ENCODE measurements around the gene TCFL5. TPM values are rescaled to one million over a fixed set of nuclear protein-coding genes. Genes with fewer than 3 reads are reported as not detected.

Gene TCFL5
- total and polyA plus RNA-seq, 4 donors, result 4.5 to 10.7 (median 4.7) TPM

GRCh38 chr20:62905536-62906117 lies 44.0 kb upstream of the TCFL5 start:
- no peak overlapping the region for H3K4me3 ChIP-seq (ENCODE audit: low read length in 2 of 2)
- H3K27me3 ChIP-seq (ENCODE audit: control insufficient read depth in 1 of 2, insufficient read depth in 2 of 2, low read length in 1 of 2), result no peaks in the 10 kb centered on the region
- peak in 1 of 2 donors; percentile 55 for DNase-seq
- 89 to 90% methylated on average over 17 of the region's 17 CpGs for WGBS, 2 donors
- no peaks in the 10 kb centered on the region for H3K9me3 ChIP-seq (ENCODE audit: control insufficient read depth, low read length)
- ATAC-seq (ENCODE audit: low FRiP score), result no peak
- no peaks in the 10 kb centered on the region for H3K4me1 ChIP-seq (ENCODE audit: control insufficient read depth in 1 of 2, insufficient read depth in 2 of 2, low read length in 2 of 2)
- H3K36me3 ChIP-seq (ENCODE audit: control insufficient read depth in 1 of 2, insufficient read depth in 2 of 2, low read length in 1 of 2), result peaks cover 0 to 23% of the 10 kb centered on the region in 2 donors
- intact Hi-C loops (cut with DNase I), result no loop called here
- no peak overlapping the region for H3K27ac ChIP-seq (ENCODE audit: low read depth in 1 of 2, low read length in 2 of 2)

GRCh38 chr20:62902926-62903615 lies 41.4 kb upstream of the TCFL5 start:
- no peaks in the 10 kb centered on the region for H3K27me3 ChIP-seq (ENCODE audit: control insufficient read depth in 1 of 2, insufficient read depth in 2 of 2, low read length in 1 of 2)
- intact Hi-C loops (cut with DNase I), result loop anchor here in 1 of 2 donors (5.0 kb wide), 1 partner anchor 34 kb away; the partner anchor contains the start of gene GID8
- peaks cover 0 to 16% of the 10 kb centered on the region in 2 donors for H3K36me3 ChIP-seq (ENCODE audit: control insufficient read depth in 1 of 2, insufficient read depth in 2 of 2, low read length in 1 of 2)
- no peaks in the 10 kb centered on the region for H3K9me3 ChIP-seq (ENCODE audit: control insufficient read depth, low read length)
- H3K4me1 ChIP-seq (ENCODE audit: control insufficient read depth in 1 of 2, insufficient read depth in 2 of 2, low read length in 2 of 2), result no peaks in the 10 kb centered on the region
- no peak for ATAC-seq (ENCODE audit: low FRiP score)
- no peak overlapping the region for H3K27ac ChIP-seq (ENCODE audit: low read depth in 1 of 2, low read length in 2 of 2)
- WGBS, 2 donors, result 70 to 71% methylated on average over 7 of the region's 7 CpGs
- no peak for DNase-seq
- no peak overlapping the region for H3K4me3 ChIP-seq (ENCODE audit: low read length in 2 of 2)

- H3K36me3 ChIP-seq (ENCODE audit: control insufficient read depth in 1 of 2, insufficient read depth in 2 of 2, low read length in 1 of 2), result peaks cover 0 to 12% of the 10 kb centered on the region in 2 donors
- H3K27ac ChIP-seq (ENCODE audit: low read depth in 1 of 2, low read length in 2 of 2), result no peak overlapping the region
- H3K4me1 ChIP-seq (ENCODE audit: control insufficient read depth in 1 of 2, insufficient read depth in 2 of 2, low read length in 2 of 2), result no peaks in the 10 kb centered on the region
- H3K27me3 ChIP-seq (ENCODE audit: control insufficient read depth in 1 of 2, insufficient read depth in 2 of 2, low read length in 1 of 2), result no peaks in the 10 kb centered on the region
- DNase-seq (peak in 1 of 2 donors; percentile 51), ATAC-seq (ENCODE audit: low FRiP score) (no peak)
- H3K9me3 ChIP-seq (ENCODE audit: control insufficient read depth, low read length), result no peaks in the 10 kb centered on the region
- intact Hi-C loops (cut with DNase I), result loop anchor here in 1 of 2 donors (5.0 kb wide), 1 partner anchor 35 kb away; the partner anchor contains the start of gene GID8
- WGBS, 2 donors, result 88 to 90% methylated on average over 11 of the region's 11 CpGs
- no peak overlapping the region for H3K4me3 ChIP-seq (ENCODE audit: low read length in 2 of 2)
Measured at GRCh38 chr20:62901891-62902290, 40.3 kb upstream of the TCFL5 start.

- peaks cover 0 to 9% of the 10 kb centered on the region in 2 donors for H3K36me3 ChIP-seq (ENCODE audit: control insufficient read depth in 1 of 2, insufficient read depth in 2 of 2, low read length in 1 of 2)
- ATAC-seq (ENCODE audit: low FRiP score) (peak; percentile 11), DNase-seq (peak in 1 of 2 donors; percentile 52)
- H3K4me3 ChIP-seq (ENCODE audit: low read length in 2 of 2), result no peak overlapping the region
- no peaks in the 10 kb centered on the region for H3K27me3 ChIP-seq (ENCODE audit: control insufficient read depth in 1 of 2, insufficient read depth in 2 of 2, low read length in 1 of 2)
- no peak overlapping the region for H3K27ac ChIP-seq (ENCODE audit: low read depth in 1 of 2, low read length in 2 of 2)
- WGBS, 2 donors, result 52% methylated on average over 20 of the region's 20 CpGs
- intact Hi-C loops (cut with DNase I), result loop anchor here in 1 of 2 donors (5.0 kb wide), 1 partner anchor 36 kb away; the partner anchor contains the start of gene GID8
- no peaks in the 10 kb centered on the region for H3K9me3 ChIP-seq (ENCODE audit: control insufficient read depth, low read length)
- no peaks in the 10 kb centered on the region for H3K4me1 ChIP-seq (ENCODE audit: control insufficient read depth in 1 of 2, insufficient read depth in 2 of 2, low read length in 2 of 2)
Measured at GRCh38 chr20:62900692-62901584, 39.3 kb upstream of the TCFL5 start.

GRCh38 chr20:62900052-62900691 lies 38.5 kb upstream of the TCFL5 start:
- peak; percentile 80 to 87 for DNase-seq

GRCh38 chr20:62899633-62900051 lies 38.0 kb upstream of the TCFL5 start:
- intact Hi-C loops (cut with DNase I), result loop anchor here in 1 of 2 donors (2.0 to 5.0 kb wide), 2 partner anchors 38 to 109 kb away; partner anchors contain the start of gene GID8
- H3K4me1 ChIP-seq (ENCODE audit: control insufficient read depth in 1 of 2, insufficient read depth in 2 of 2, low read length in 2 of 2), result no peaks in the 10 kb centered on the region
- H3K27ac ChIP-seq (ENCODE audit: low read depth in 1 of 2, low read length in 2 of 2), result no peak overlapping the region
- H3K4me3 ChIP-seq (ENCODE audit: low read length in 2 of 2), result no peak overlapping the region
- DNase-seq (peak in 1 of 2 donors; percentile 35), ATAC-seq (ENCODE audit: low FRiP score) (peak; percentile 40)
- peaks cover 0 to 7% of the 10 kb centered on the region in 2 donors for H3K36me3 ChIP-seq (ENCODE audit: control insufficient read depth in 1 of 2, insufficient read depth in 2 of 2, low read length in 1 of 2)
- H3K9me3 ChIP-seq (ENCODE audit: control insufficient read depth, low read length), result no peaks in the 10 kb centered on the region
- 1% methylated on average over 6 of the region's 6 CpGs for WGBS, 2 donors
- H3K27me3 ChIP-seq (ENCODE audit: control insufficient read depth in 1 of 2, insufficient read depth in 2 of 2, low read length in 1 of 2), result no peaks in the 10 kb centered on the region

More at GRCh38 chr20:62900052-62900691, 38.5 kb upstream of the TCFL5 start:
- Histone ChIP-seq H3K36me3 (ENCODE audit: control insufficient read depth in 1 of 2, insufficient read depth in 2 of 2, low read length in 1 of 2) (peaks cover 0 to 7% of the 10 kb centered on the region in 2 donors), H3K4me1 (ENCODE audit: control insufficient read depth in 1 of 2, insufficient read depth in 2 of 2, low read length in 2 of 2) (no peaks in the 10 kb centered on the region), H3K9me3 (ENCODE audit: control insufficient read depth, low read length) (no peaks in the 10 kb centered on the region), H3K27ac (ENCODE audit: low read depth in 1 of 2, low read length in 2 of 2) (no peak overlapping the region), H3K4me3 (ENCODE audit: low read length in 2 of 2) (no peak overlapping the region), H3K27me3 (ENCODE audit: control insufficient read depth in 1 of 2, insufficient read depth in 2 of 2, low read length in 1 of 2) (no peaks in the 10 kb centered on the region)
- WGBS, 2 donors, result 1 to 2% methylated on average over 11 of the region's 11 CpGs
- ATAC-seq (ENCODE audit: low FRiP score), result peak; percentile 93
- intact Hi-C loops (cut with DNase I), result loop anchor here in 1 of 2 donors (5.0 kb wide), 1 partner anchor 37 kb away; the partner anchor contains the start of gene GID8

GRCh38 chr20:62898970-62899632 lies 37.5 kb upstream of the TCFL5 start:
- no peak overlapping the region for H3K27ac ChIP-seq (ENCODE audit: low read depth in 1 of 2, low read length in 2 of 2)
- no peak for ATAC-seq (ENCODE audit: low FRiP score)
- WGBS, 2 donors, result 34 to 40% methylated on average over 16 of the region's 16 CpGs

More at GRCh38 chr20:62898970-62899632, 37.5 kb upstream of the TCFL5 start:
- DNase-seq, result peak in 1 of 2 donors; percentile 54
- no peaks in the 10 kb centered on the region for H3K4me1 ChIP-seq (ENCODE audit: control insufficient read depth in 1 of 2, insufficient read depth in 2 of 2, low read length in 2 of 2)
- H3K9me3 ChIP-seq (ENCODE audit: control insufficient read depth, low read length), result no peaks in the 10 kb centered on the region
- H3K27me3 ChIP-seq (ENCODE audit: control insufficient read depth in 1 of 2, insufficient read depth in 2 of 2, low read length in 1 of 2), result no peaks in the 10 kb centered on the region
- peaks cover 0 to 7% of the 10 kb centered on the region in 2 donors for H3K36me3 ChIP-seq (ENCODE audit: control insufficient read depth in 1 of 2, insufficient read depth in 2 of 2, low read length in 1 of 2)
- H3K4me3 ChIP-seq (ENCODE audit: low read length in 2 of 2), result no peak overlapping the region
- intact Hi-C loops (cut with DNase I), result loop anchor here in 1 of 2 donors (2.0 kb wide), 1 partner anchor 110 kb away; no protein-coding TSS in a partner anchor

Data from aorta (tissue), 5 donors.